ENCODE results near the gene FMNL3.

Gene FMNL3

GRCh38 chr12:49674318-49674981 is 32.8 kb downstream of the FMNL3 start:
- DNase-seq: no peak

- no peak for DNase-seq
These were observed 33.5 kb downstream of the FMNL3 start for GRCh38 chr12:49673446-49674317.

GRCh38 chr12:49672301-49673217 is 34.6 kb downstream of the FMNL3 start:
- no peak for DNase-seq

- peak; percentile 32 to 44 for DNase-seq
These were observed 36.0 kb downstream of the FMNL3 start for GRCh38 chr12:49671031-49671765.

GRCh38 chr12:49669796-49670195 is 37.4 kb downstream of the FMNL3 start:
- DNase-seq: no peak

- no peak for DNase-seq
These were observed 39.7 kb downstream of the FMNL3 start for GRCh38 chr12:49667325-49668090.

- DNase-seq: no peak
These were observed 41.0 kb downstream of the FMNL3 start for GRCh38 chr12:49666176-49666575.

GRCh38 chr12:49665384-49665783 is 41.8 kb downstream of the FMNL3 start:
- no peak for DNase-seq

- no peak for DNase-seq
These were observed 42.5 kb downstream of the FMNL3 start for GRCh38 chr12:49664591-49665239.

- no peak for DNase-seq
These were observed 43.0 kb downstream of the FMNL3 start for GRCh38 chr12:49664167-49664566.

GRCh38 chr12:49662998-49663843 is 44.0 kb downstream of the FMNL3 start:
- DNase-seq: peak; percentile 50

- DNase-seq: no peak
These were observed 45.5 kb downstream of the FMNL3 start for GRCh38 chr12:49661746-49662145.

- DNase-seq: no peak
These were observed 46.0 kb downstream of the FMNL3 start for GRCh38 chr12:49661191-49661590.

GRCh38 chr12:49659753-49660152 is 47.5 kb downstream of the FMNL3 start:
- DNase-seq: no peak

GRCh38 chr12:49658276-49658675 is 48.9 kb downstream of the FMNL3 start:
- no peak for DNase-seq

- no peak for DNase-seq
These were observed 51.5 kb downstream of the FMNL3 start for GRCh38 chr12:49655595-49656236.

GRCh38 chr12:49654715-49655114 is 52.5 kb downstream of the FMNL3 start:
- no peak for DNase-seq

- no peak for DNase-seq
These were observed 54.2 kb downstream of the FMNL3 start for GRCh38 chr12:49652921-49653520.

GRCh38 chr12:49651855-49652254 is 55.4 kb downstream of the FMNL3 start:
- DNase-seq: no peak

All from stimulated activated CD4-positive, alpha-beta T cell treated with anti-CD3 and anti-CD28 coated beads, Interleukin-2, amount 100 ng/mL, for 48 hours (primary cell).